GM23248 (cell line): ENCODE data around the gene CCDC159.

Experiments
- EZH2 ChIP-seq: fragments of 200-600 bp; sonication (generic); IDR thresholded peaks from 2 replicates; pipeline ENCODE4 v1.6.1; 2018; ENCODE audit warnings: antibody characterized with exemption, mild to moderate bottlenecking; ENCODE audit not compliant: insufficient read depth, poor library complexity, severe bottlenecking
- EZH2phosphoT487 ChIP-seq: fragments of 200-600 bp; sonication (generic); IDR thresholded peaks from 2 replicates; pipeline ENCODE4 v1.6.1; 2018; ENCODE audit warnings: antibody characterized with exemption, moderate library complexity, mild to moderate bottlenecking, low read depth; ENCODE audit not compliant: insufficient read depth

- TF ChIP-seq EZH2phosphoT487 (no peak), EZH2 (no peak)
Observed at GRCh38 chr19:11364935-11365334, 18.6 kb downstream of the CCDC159 start.
